H1 (cell line): Measurements from ENCODE around the gene ARHGAP18. TPM values are rescaled to one million over a fixed set of nuclear protein-coding genes. Genes with fewer than 3 reads are reported as not detected.

Experiments used
- BACH1 ChIP-seq: IDR thresholded peaks from 2 replicates; pipeline ENCODE4 v1.6.1; 2012; ENCODE audit warnings: low read length, improper control_type of control experiment
- SAP30 ChIP-seq: fragments of 300-600 bp; sonication (generic); IDR thresholded peaks from 2 replicates; pipeline ENCODE4 v1.7.1; 2012; ENCODE audit warnings: low read length, moderate library complexity, mild to moderate bottlenecking, inconsistent platforms; ENCODE audit not compliant: insufficient read depth, insufficient replicate concordance
- polyA plus RNA-seq, 7 experiments: library from polyadenylated mRNA; depleted of rRNA in 3 of 7; stranded (reverse) in 5 of 7; unstranded in 2 of 7; fragments of >200 nt in 5 of 7; fragments of 200-250 nt in 2 of 7; gene quantifications; 1 replicate in 5 of 7; 2 replicates in 1 of 7; 4 replicates in 1 of 7; pipeline versions ENCODE4 v1.2.1 to v1.2.3, GENCODE V29; 2011 to 2013; ENCODE audit warnings: missing spikeins in 2 of 7, mixed read lengths in 2 of 7
- total RNA-seq: library from RNA; stranded (reverse); fragmentation: NEBNext Ultra II Directional; extraction: Animal tissue kit (Norgen Biotek cat#: 25700); gene quantifications from 2 replicates; pipeline ENCODE4 v1.2.1, GENCODE V29; 2021

The ARHGAP18 gene
- total and polyA plus RNA-seq, 2 of the 8 experiments (the other 6 are each of a cell fraction or from before 2014, with no cell fraction given), result 0.83 to 4.5 TPM

- TF ChIP-seq SAP30 (no peak), BACH1 (no peak)
These were observed 41.4 kb upstream of the ARHGAP18 start (continued) for GRCh38 chr6:129751384-129751783.
